LHCN-M2 (cell line): ENCODE results near the gene FOXC1. TPM values are rescaled to one million over a fixed set of nuclear protein-coding genes. Genes with fewer than 3 reads are reported as not detected.

Source experiments
- DNase-seq: peaks from one replicate; pipeline ENCODE4 v3.0.0-alpha.2; 2012; ENCODE audit warnings: low read depth
- total RNA-seq: library from RNA; depleted of rRNA; stranded (reverse); fragments of >200 nt; gene quantifications from 2 replicates; pipeline ENCODE4 v1.2.3, GENCODE V29; 2014; rRNA removed

The FOXC1 gene
- total RNA-seq, 1 experiment from 2014 or later = 1.8 TPM

GRCh38 chr6:1643111-1643510 is 33.4 kb downstream of the FOXC1 start:
- no peak for DNase-seq

- no peak for DNase-seq
Measured at GRCh38 chr6:1643830-1644445, 34.2 kb downstream of the FOXC1 start.

- no peak for DNase-seq
Measured at GRCh38 chr6:1644516-1645060, 34.9 kb downstream of the FOXC1 start.

GRCh38 chr6:1645466-1646185 is 35.9 kb downstream of the FOXC1 start:
- DNase-seq = no peak

- no peak for DNase-seq
Measured at GRCh38 chr6:1651362-1651761, 41.6 kb downstream of the FOXC1 start.

GRCh38 chr6:1652842-1653241 is 43.1 kb downstream of the FOXC1 start:
- no peak for DNase-seq

- no peak for DNase-seq
Measured at GRCh38 chr6:1654054-1654453, 44.3 kb downstream of the FOXC1 start.

- DNase-seq = no peak
Measured at GRCh38 chr6:1657116-1657770, 47.5 kb downstream of the FOXC1 start.

GRCh38 chr6:1657771-1658165 is 48.1 kb downstream of the FOXC1 start:
- DNase-seq = no peak

- DNase-seq = no peak
Measured at GRCh38 chr6:1658212-1659005, 48.7 kb downstream of the FOXC1 start.

- DNase-seq = no peak
Measured at GRCh38 chr6:1659816-1660215, 50.1 kb downstream of the FOXC1 start.

- no peak for DNase-seq
Measured at GRCh38 chr6:1662534-1662933, 52.8 kb downstream of the FOXC1 start.

Other genes starting within 250 kb of the FOXC1 start
- not detected in 2 replicates for gene FOXF2, start 220.3 kb upstream of the FOXC1 start, total RNA-seq